22Rv1 (cell line): ENCODE results near the gene WWC2.

Experiments used
- CTCF ChIP-seq: fragments of 450-650 bp; IDR thresholded peaks from 2 replicates; pipeline ENCODE4 v1.5.1; 2017; ENCODE audit warnings: mild to moderate bottlenecking
- ZFX ChIP-seq: fragments of 450-650 bp; IDR thresholded peaks from 2 replicates; pipeline ENCODE4 v1.6.1; 2017; ENCODE audit warnings: antibody characterized with exemption, borderline replicate concordance

- TF ChIP-seq CTCF (no peak), ZFX (no peak)
These were observed 229.8 kb downstream of the WWC2 start for GRCh38 chr4:183328832-183329231.
